ENCODE measurements around the gene MIER3.

The MIER3 gene

GRCh38 chr5:56873056-56873455, 78.9 kb downstream of the MIER3 start:
- H3K4me1 ChIP-seq (ENCODE audit: control insufficient read depth, insufficient read depth, low read length), result no peaks in the 10 kb centered on the region
- H3K4me3 ChIP-seq (ENCODE audit: low read length), result no peak overlapping the region
- H3K9me3 ChIP-seq (ENCODE audit: control insufficient read depth, low read length), result no peaks in the 10 kb centered on the region
- H3K27me3 ChIP-seq (ENCODE audit: control insufficient read depth, insufficient read depth, low read length), result no peaks in the 10 kb centered on the region
- H3K36me3 ChIP-seq (ENCODE audit: control insufficient read depth, insufficient read depth, low read length), result peaks cover 4% of the 10 kb centered on the region
- no peak overlapping the region for H3K9ac ChIP-seq (ENCODE audit: low read length)

- Histone ChIP-seq H3K36me3 (ENCODE audit: control insufficient read depth, insufficient read depth, low read length) (peaks cover 4% of the 10 kb centered on the region), H3K4me3 (ENCODE audit: low read length) (no peak overlapping the region), H3K9ac (ENCODE audit: low read length) (no peak overlapping the region)
Measured at GRCh38 chr5:56871777-56872176, 80.1 kb downstream of the MIER3 start.

More at GRCh38 chr5:56871777-56872176, 80.1 kb downstream of the MIER3 start:
- H3K9me3 ChIP-seq (ENCODE audit: control insufficient read depth, low read length), result no peaks in the 10 kb centered on the region
- H3K27me3 ChIP-seq (ENCODE audit: control insufficient read depth, insufficient read depth, low read length), result no peaks in the 10 kb centered on the region
- H3K4me1 ChIP-seq (ENCODE audit: control insufficient read depth, insufficient read depth, low read length), result no peaks in the 10 kb centered on the region
